Trophoblast cell (in vitro differentiated cells and primary cell): ENCODE results near the gene PLXNA1. TPM values are rescaled to one million over a fixed set of nuclear protein-coding genes. Genes with fewer than 3 reads are reported as not detected.

Source experiments
- DNase-seq, 2 donors: peaks; one replicate each; pipeline ENCODE4 v3.0.0-alpha.2; 2016
- H2AFZ ChIP-seq: 2 replicates; pipeline ENCODE4 v1.6.1; 2013; ENCODE audit warnings: low read length, moderate library complexity, mild to moderate bottlenecking; ENCODE audit not compliant: insufficient read depth, poor library complexity
- H2AK5ac ChIP-seq: 2 replicates; pipeline ENCODE4 v1.6.1; 2013; ENCODE audit warnings: mild to moderate bottlenecking, low read length
- H2BK120ac ChIP-seq: 2 replicates; pipeline ENCODE4 v1.6.1; 2013; ENCODE audit warnings: low read length, mild to moderate bottlenecking, moderate library complexity; ENCODE audit not compliant: insufficient read depth, poor library complexity
- H2BK12ac ChIP-seq: 2 replicates; pipeline ENCODE4 v1.6.1; 2013; ENCODE audit warnings: mild to moderate bottlenecking, low read length, moderate library complexity
- H2BK5ac ChIP-seq: 2 replicates; pipeline ENCODE4 v1.6.1; 2013; ENCODE audit warnings: low read length, low read depth, moderate library complexity, mild to moderate bottlenecking; ENCODE audit not compliant: poor library complexity
- H3K14ac ChIP-seq: 2 replicates; pipeline ENCODE4 v1.6.1; 2013; ENCODE audit warnings: mild to moderate bottlenecking, low read length
- H3K18ac ChIP-seq: 2 replicates; pipeline ENCODE4 v1.6.1; 2013; ENCODE audit warnings: mild to moderate bottlenecking, low read length
- H3K23ac ChIP-seq: 2 replicates; pipeline ENCODE4 v1.6.1; 2013; ENCODE audit warnings: low read length
- H3K27ac ChIP-seq: 2 replicates; pipeline ENCODE4 v1.5.1; 2013; ENCODE audit warnings: low read depth, mild to moderate bottlenecking, inconsistent platforms, low read length, moderate library complexity
- H3K27me3 ChIP-seq: 2 replicates; pipeline ENCODE4 v1.6.1; 2013; ENCODE audit warnings: inconsistent platforms, mild to moderate bottlenecking, low read length, moderate library complexity; ENCODE audit not compliant: insufficient read depth
- H3K36me3 ChIP-seq, 2 experiments: 1 replicate in 1 of 2; 2 replicates in 1 of 2; pipeline ENCODE4 v1.6.1; 2013; ENCODE audit warnings: low read length in 2 of 2, mild to moderate bottlenecking in 2 of 2, moderate library complexity in 1 of 2; ENCODE audit not compliant: insufficient read depth in 2 of 2, control insufficient read depth in 1 of 2
- H3K4ac ChIP-seq: 2 replicates; pipeline ENCODE4 v1.6.1; 2013; ENCODE audit warnings: low read depth, mild to moderate bottlenecking, low read length, moderate library complexity
- H3K4me1 ChIP-seq, 2 experiments: 1 replicate in 1 of 2; 2 replicates in 1 of 2; pipeline ENCODE4 v1.6.1; 2013; ENCODE audit warnings: low read length in 2 of 2, mild to moderate bottlenecking in 2 of 2, moderate library complexity in 1 of 2; ENCODE audit not compliant: insufficient read depth in 2 of 2, control insufficient read depth in 1 of 2
- H3K4me2 ChIP-seq: 2 replicates; pipeline ENCODE4 v1.6.1; 2013; ENCODE audit warnings: inconsistent platforms, mild to moderate bottlenecking, low read length, moderate library complexity
- H3K4me3 ChIP-seq: 2 replicates; pipeline ENCODE4 v1.5.1; 2013; ENCODE audit warnings: mild to moderate bottlenecking, low read depth, low read length, inconsistent platforms
- H3K79me1 ChIP-seq: one replicate; pipeline ENCODE4 v1.6.1; 2013; ENCODE audit warnings: low read length
- H3K79me2 ChIP-seq: 2 replicates; pipeline ENCODE4 v1.6.1; 2013; ENCODE audit warnings: low read length, mild to moderate bottlenecking; ENCODE audit not compliant: control insufficient read depth, insufficient read depth, poor library complexity
- H3K9ac ChIP-seq: 2 replicates; pipeline ENCODE4 v1.6.1; 2013; ENCODE audit warnings: mild to moderate bottlenecking, low read length
- H3K9me3 ChIP-seq: 2 replicates; pipeline ENCODE4 v1.6.1; 2013; ENCODE audit warnings: low read depth, mild to moderate bottlenecking, control low read depth, inconsistent platforms, low read length; ENCODE audit not compliant: insufficient read depth
- H4K12ac ChIP-seq: 2 replicates; pipeline ENCODE4 v1.6.1; 2013; ENCODE audit warnings: low read depth, mild to moderate bottlenecking, low read length, moderate library complexity
- H4K8ac ChIP-seq: 2 replicates; pipeline ENCODE4 v1.6.1; 2013; ENCODE audit warnings: low read depth, mild to moderate bottlenecking, low read length, moderate library complexity
- H4K91ac ChIP-seq: one replicate; pipeline ENCODE4 v1.6.1; 2013; ENCODE audit warnings: low read depth, mild to moderate bottlenecking, low read length, moderate library complexity
- WGBS: extraction: QIAGEN DNeasy Blood & Tissue Kit; methylation state at CpG from one replicate; pipeline ENCODE4 v1.1.7; 2013; ENCODE audit warnings: missing lambda C conversion rate; ENCODE audit not compliant: insufficient read length, insufficient coverage; ENCODE audit errors: extremely low coverage; 5-methylcytosine and 5-hydroxymethylcytosine counted together
- polyA plus RNA-seq: library from polyadenylated mRNA; stranded (reverse); fragments of 200-250 nt; gene quantifications from 2 replicates; pipeline ENCODE4 v1.2.3, GENCODE V29; 2013

The PLXNA1 gene
- 32.2 and 33.7 TPM in 2 replicates for polyA plus RNA-seq

DNA sequence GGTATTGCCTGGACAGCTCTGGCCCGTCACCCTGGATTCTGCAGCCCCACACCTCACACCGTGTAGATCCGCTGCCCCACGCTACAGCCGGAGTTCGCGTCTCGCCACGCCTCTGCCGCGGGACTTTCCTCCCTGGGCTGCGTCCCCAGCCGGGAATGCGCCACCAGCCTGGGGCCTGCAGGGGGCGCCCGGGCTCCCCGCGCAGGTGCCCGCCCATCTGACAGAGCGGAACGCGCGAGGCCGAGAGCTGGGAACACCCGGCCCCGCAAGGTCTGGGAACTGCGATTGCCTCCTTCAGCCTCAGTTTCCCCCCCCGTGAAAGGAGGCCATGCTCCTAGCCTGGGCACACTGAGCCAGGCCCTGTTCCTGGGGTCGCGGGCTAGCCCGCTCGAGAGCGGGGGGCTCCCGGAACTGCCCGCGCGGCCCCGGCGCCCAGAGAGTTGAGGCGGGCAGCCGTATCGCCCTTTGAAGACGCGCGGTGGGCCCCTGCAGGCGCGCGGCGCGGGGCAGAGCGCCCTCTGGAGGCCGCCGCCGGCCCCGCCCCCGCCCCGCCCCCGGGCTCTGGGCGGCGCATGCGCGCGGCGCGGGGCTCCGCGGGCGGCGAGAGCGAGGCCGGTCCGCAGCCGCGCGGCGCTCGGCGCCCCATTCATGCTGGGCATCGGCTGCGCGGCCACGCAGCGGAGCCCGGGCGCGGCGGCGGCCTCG, at the start of gene PLXNA1:
Gene PLXNA1 (plus strand): TSS at position 645 of the 705 bp plus-strand sequence. CDS start 5,479 bp downstream, outside the sequence.
- DNase-seq: peak; percentile 75 to 89
- Histone ChIP-seq H3K4me3 (peak within 1 kb of the TSS; percentile 86), H3K79me1 (peaks cover 14% of the 10 kb centered on the region), H2BK12ac (peak within 1 kb of the TSS; percentile 75), H3K4me1 (peaks cover 5 to 13% of the 10 kb centered on the region in 2 experiments), H3K36me3 (no peaks in the 10 kb centered on the region), H3K9me3 (peaks cover 5% of the 10 kb centered on the region), H3K27ac (no peak within 1 kb of the TSS), H2BK120ac (peak within 1 kb of the TSS; percentile 54), H3K79me2 (peaks cover 14% of the 10 kb centered on the region), H3K14ac (peak within 1 kb of the TSS; percentile 77), H3K9ac (peak within 1 kb of the TSS; percentile 72), H3K18ac (peak within 1 kb of the TSS; percentile 73), H2AFZ (peak within 1 kb of the TSS; percentile 77), H3K23ac (no peak within 1 kb of the TSS), H4K8ac (peak within 1 kb of the TSS; percentile 88), H4K12ac (peak within 1 kb of the TSS; percentile 69), H3K4me2 (peak within 1 kb of the TSS; percentile 88), H4K91ac (peak within 1 kb of the TSS; percentile 69), H3K4ac (peak within 1 kb of the TSS; percentile 81), H3K27me3 (no peaks in the 10 kb centered on the region), H2BK5ac (peak within 1 kb of the TSS; percentile 48), H2AK5ac (peak within 1 kb of the TSS; percentile 31)
- WGBS: no CpG with 5 or more reads among the region's 89 CpGs

GRCh38 chr3:126934031-126934531, 48.8 kb upstream of the PLXNA1 start:
- Histone ChIP-seq H3K4me3 (no peak overlapping the region), H3K79me1 (no peaks in the 10 kb centered on the region), H3K4me1 (peaks cover 0 to 2% of the 10 kb centered on the region in 2 experiments), H3K27me3 (no peaks in the 10 kb centered on the region), H4K12ac (no peak overlapping the region), H3K14ac (no peak overlapping the region), H3K9me3 (no peaks in the 10 kb centered on the region), H3K18ac (no peak overlapping the region), H3K79me2 (no peaks in the 10 kb centered on the region), H3K27ac (no peak overlapping the region), H3K36me3 (no peaks in the 10 kb centered on the region), H3K4ac (no peak overlapping the region), H4K8ac (no peak overlapping the region), H3K4me2 (no peak overlapping the region), H3K23ac (no peak overlapping the region), H2AK5ac (no peak overlapping the region), H2BK120ac (no peak overlapping the region), H4K91ac (no peak overlapping the region), H2BK12ac (no peak overlapping the region), H2BK5ac (no peak overlapping the region), H3K9ac (no peak overlapping the region), H2AFZ (no peak overlapping the region)
- DNase-seq: peak; percentile 69 to 92
- WGBS: no CpG with 5 or more reads among the region's 4 CpGs

GRCh38 chr3:126934991-126935390, 47.9 kb upstream of the PLXNA1 start:
- H3K9ac ChIP-seq: no peak overlapping the region
- no CpG with 5 or more reads among the region's 8 CpGs for WGBS
- H3K4ac ChIP-seq: no peak overlapping the region
- no peak overlapping the region for H3K18ac ChIP-seq
- no peak overlapping the region for H2BK120ac ChIP-seq
- no peak overlapping the region for H3K4me2 ChIP-seq
- H2BK5ac ChIP-seq: no peak overlapping the region
- no peak overlapping the region for H4K12ac ChIP-seq
- H2AK5ac ChIP-seq: no peak overlapping the region
- H3K4me1 ChIP-seq: peaks cover 0 to 2% of the 10 kb centered on the region in 2 experiments
- no peaks in the 10 kb centered on the region for H3K79me2 ChIP-seq
- H2AFZ ChIP-seq: no peak overlapping the region
- H3K14ac ChIP-seq: no peak overlapping the region
- no peaks in the 10 kb centered on the region for H3K27me3 ChIP-seq
- H3K23ac ChIP-seq: no peak overlapping the region
- H4K8ac ChIP-seq: no peak overlapping the region
- no peaks in the 10 kb centered on the region for H3K9me3 ChIP-seq
- H3K4me3 ChIP-seq: no peak overlapping the region
- no peak overlapping the region for H4K91ac ChIP-seq
- H2BK12ac ChIP-seq: no peak overlapping the region
- H3K79me1 ChIP-seq: no peaks in the 10 kb centered on the region
- H3K36me3 ChIP-seq: no peaks in the 10 kb centered on the region
- H3K27ac ChIP-seq: no peak overlapping the region
- DNase-seq: no peak

DNA sequence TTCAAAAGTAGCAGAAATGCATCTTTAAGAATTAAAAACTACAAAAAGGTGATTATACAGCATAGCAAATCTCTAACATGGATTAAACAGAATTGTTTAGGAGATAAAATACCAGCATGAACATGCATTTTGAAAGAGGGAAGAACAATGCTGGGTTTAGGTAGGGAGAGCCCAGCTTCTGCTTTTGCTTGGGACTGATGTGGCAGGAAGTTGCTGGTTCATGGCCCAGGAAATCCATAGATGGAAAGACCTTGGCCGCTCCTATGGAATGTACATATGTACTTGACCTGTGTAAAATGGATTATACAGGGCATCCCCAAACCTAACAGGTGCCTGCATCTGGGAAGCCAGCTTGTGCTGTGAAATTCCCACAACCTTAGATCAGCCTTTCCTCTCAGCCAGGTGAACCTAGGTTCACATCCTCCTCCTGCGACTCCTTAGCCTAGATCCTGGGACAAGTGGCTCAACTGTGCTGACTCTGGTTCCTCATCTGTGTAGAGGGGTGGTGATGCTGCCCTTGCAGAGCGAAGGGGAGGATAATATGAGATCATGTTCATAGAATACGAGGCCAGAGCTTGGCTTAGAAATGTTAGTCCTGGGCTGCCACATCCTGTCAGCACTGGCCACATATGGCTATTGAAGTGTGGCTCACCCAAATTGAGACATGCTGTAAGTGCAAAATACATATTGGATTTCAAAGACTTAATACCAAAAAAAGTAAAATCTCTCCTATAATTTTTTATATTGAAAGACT, 47.0 kb upstream of the PLXNA1 start:
- no peak for DNase-seq
- WGBS: no CpG with 5 or more reads among the region's 4 CpGs
- H3K4me2 ChIP-seq: no peak overlapping the region
- no peak overlapping the region for H2BK12ac ChIP-seq
- no peak overlapping the region for H4K12ac ChIP-seq
- H3K23ac ChIP-seq: no peak overlapping the region
- H3K79me1 ChIP-seq: no peaks in the 10 kb centered on the region
- H3K4ac ChIP-seq: no peak overlapping the region
- no peak overlapping the region for H2BK120ac ChIP-seq
- no peak overlapping the region for H3K27ac ChIP-seq
- H4K91ac ChIP-seq: no peak overlapping the region
- no peaks in the 10 kb centered on the region for H3K79me2 ChIP-seq
- no peak overlapping the region for H3K14ac ChIP-seq
- H2BK5ac ChIP-seq: no peak overlapping the region
- no peaks in the 10 kb centered on the region for H3K4me1 ChIP-seq
- H3K27me3 ChIP-seq: no peaks in the 10 kb centered on the region
- H4K8ac ChIP-seq: no peak overlapping the region
- H3K18ac ChIP-seq: no peak overlapping the region
- H3K9me3 ChIP-seq: no peaks in the 10 kb centered on the region
- H3K9ac ChIP-seq: no peak overlapping the region
- H3K36me3 ChIP-seq: no peaks in the 10 kb centered on the region
- no peak overlapping the region for H3K4me3 ChIP-seq
- no peak overlapping the region for H2AFZ ChIP-seq
- H2AK5ac ChIP-seq: no peak overlapping the region
